H9 (cell line): ENCODE data around the gene TIMM23. TPM values are rescaled to one million over a fixed set of nuclear protein-coding genes. Genes with fewer than 3 reads are reported as not detected.

ENCODE experiments used
- DNase-seq: peaks from one replicate; pipeline ENCODE4 v3.0.0-alpha.2; 2017
- H2AFZ ChIP-seq: one replicate; pipeline ENCODE4 v1.6.1; 2013; ENCODE audit warnings: mild to moderate bottlenecking, low read length, control low read depth, moderate library complexity
- H2AK5ac ChIP-seq: 2 replicates; pipeline ENCODE4 v1.6.1; 2013; ENCODE audit warnings: low read length, control low read depth, mixed read lengths; ENCODE audit not compliant: insufficient read length
- H2BK120ac ChIP-seq: one replicate; pipeline ENCODE4 v1.6.1; 2013; ENCODE audit warnings: low read depth, mild to moderate bottlenecking, low read length, control low read depth, inconsistent platforms; ENCODE audit not compliant: poor library complexity, severe bottlenecking
- H2BK12ac ChIP-seq: 2 replicates; pipeline ENCODE4 v1.6.1; 2013; ENCODE audit warnings: low read length, control low read depth, mixed read lengths, low read depth; ENCODE audit not compliant: insufficient read length
- H2BK15ac ChIP-seq: 2 replicates; pipeline ENCODE4 v1.6.1; 2013; ENCODE audit warnings: low read depth, low read length, control low read depth
- H2BK20ac ChIP-seq: one replicate; pipeline ENCODE4 v1.6.1; 2013; ENCODE audit warnings: low read depth, mild to moderate bottlenecking, low read length, control low read depth, inconsistent platforms; ENCODE audit not compliant: poor library complexity, severe bottlenecking
- H2BK5ac ChIP-seq: 2 replicates; pipeline ENCODE4 v1.6.1; 2013; ENCODE audit warnings: low read length, control low read depth, mixed read lengths; ENCODE audit not compliant: insufficient read length
- H3K14ac ChIP-seq: 2 replicates; pipeline ENCODE4 v1.6.1; 2013; ENCODE audit warnings: low read length, control low read depth; ENCODE audit not compliant: insufficient read depth
- H3K18ac ChIP-seq: 2 replicates; pipeline ENCODE4 v1.6.1; 2013; ENCODE audit warnings: low read depth, mild to moderate bottlenecking, mixed read lengths, low read length, control low read depth; ENCODE audit not compliant: insufficient read length
- H3K23ac ChIP-seq: 2 replicates; pipeline ENCODE4 v1.6.1; 2013; ENCODE audit warnings: low read length, control low read depth, mixed read lengths, low read depth; ENCODE audit not compliant: insufficient read length
- H3K23me2 ChIP-seq: 2 replicates; pipeline ENCODE4 v1.6.1; 2013; ENCODE audit warnings: low read depth, mild to moderate bottlenecking, mixed read lengths, low read length, control low read depth; ENCODE audit not compliant: insufficient read length, poor library complexity, severe bottlenecking
- H3K27ac ChIP-seq: 2 replicates; pipeline ENCODE4 v1.5.1; 2013; ENCODE audit warnings: low read length, control low read depth, mixed read lengths, low read depth; ENCODE audit not compliant: insufficient read length
- H3K27me3 ChIP-seq: 2 replicates; pipeline ENCODE4 v1.6.1; 2013; ENCODE audit warnings: low read length, control low read depth, inconsistent platforms; ENCODE audit not compliant: insufficient read depth
- H3K4ac ChIP-seq: 2 replicates; pipeline ENCODE4 v1.6.1; 2013; ENCODE audit warnings: low read depth, mild to moderate bottlenecking, control low read depth, inconsistent platforms, low read length, moderate library complexity
- H3K4me1 ChIP-seq: 2 replicates; pipeline ENCODE4 v1.6.1; 2013; ENCODE audit warnings: low read length, control low read depth, inconsistent platforms; ENCODE audit not compliant: insufficient read depth
- H3K4me2 ChIP-seq: 2 replicates; pipeline ENCODE4 v1.6.1; 2013; ENCODE audit warnings: low read length, control low read depth, mixed read lengths; ENCODE audit not compliant: insufficient read length, insufficient read depth
- H3K56ac ChIP-seq: 2 replicates; pipeline ENCODE4 v1.6.1; 2013; ENCODE audit warnings: low read depth, mild to moderate bottlenecking, mixed read lengths, low read length, control low read depth; ENCODE audit not compliant: insufficient read length
- H3K79me1 ChIP-seq: 2 replicates; pipeline ENCODE4 v1.6.1; 2013; ENCODE audit warnings: low read depth, mild to moderate bottlenecking, moderate library complexity, low read length, control low read depth, inconsistent platforms; ENCODE audit not compliant: insufficient read depth, poor library complexity, severe bottlenecking
- H3K79me2 ChIP-seq: 2 replicates; pipeline ENCODE4 v1.6.1; 2013; ENCODE audit warnings: low read length, control low read depth, inconsistent platforms; ENCODE audit not compliant: insufficient read depth
- H3K9ac ChIP-seq: 2 replicates; pipeline ENCODE4 v1.6.1; 2013; ENCODE audit warnings: low read length, control low read depth, mixed read lengths; ENCODE audit not compliant: insufficient read length; ENCODE audit errors: extremely low read depth
- H3K9me3 ChIP-seq: one replicate; pipeline ENCODE4 v1.6.1; 2013; ENCODE audit warnings: low read depth, low read length, inconsistent platforms; ENCODE audit not compliant: control insufficient read depth
- H3T11ph ChIP-seq: one replicate; pipeline ENCODE4 v1.6.1; 2013; ENCODE audit warnings: mild to moderate bottlenecking, low read length, control low read depth, inconsistent platforms
- H4K20me1 ChIP-seq: one replicate; pipeline ENCODE4 v1.6.1; 2013; ENCODE audit not compliant: control insufficient read depth, insufficient read length, insufficient read depth
- H4K5ac ChIP-seq: 2 replicates; pipeline ENCODE4 v1.6.1; 2013; ENCODE audit warnings: low read depth, mild to moderate bottlenecking, mixed read lengths, low read length, control low read depth; ENCODE audit not compliant: insufficient read length
- H4K8ac ChIP-seq: replicated peaks from 2 replicates; pipeline ENCODE4 v1.6.1; 2013; ENCODE audit warnings: low read length, control low read depth, mixed read lengths, low read depth; ENCODE audit not compliant: insufficient read length
- H4K91ac ChIP-seq: 2 replicates; pipeline ENCODE4 v1.6.1; 2013; ENCODE audit warnings: low read depth, mild to moderate bottlenecking, moderate library complexity, mixed read lengths, low read length, control low read depth; ENCODE audit not compliant: insufficient read length
- H3K27ac Mint-ChIP-seq, 3 experiments: 2 replicates in 2 of 3; 3 replicates in 1 of 3; pipeline ENCODE4 v1.8.0; 2020 to 2021; ENCODE audit warnings: mixed read lengths in 3 of 3, mild to moderate bottlenecking in 1 of 3, moderate library complexity in 1 of 3
- H3K27me3 Mint-ChIP-seq: 2 replicates; pipeline ENCODE4 v1.8.0; 2021; ENCODE audit warnings: low read depth, mild to moderate bottlenecking, moderate library complexity, mixed read lengths
- H3K36me3 Mint-ChIP-seq, 3 experiments: 2 replicates in 2 of 3; 3 replicates in 1 of 3; pipeline ENCODE4 v1.8.0; 2020 to 2021; ENCODE audit warnings: low read depth in 3 of 3, mixed read lengths in 3 of 3; ENCODE audit not compliant: insufficient read depth in 1 of 3
- H3K4me1 Mint-ChIP-seq, 2 experiments: 2 replicates each; pipeline ENCODE4 v1.8.0; 2020; ENCODE audit warnings: mixed read lengths in 2 of 2
- H3K4me3 Mint-ChIP-seq, 2 experiments: 2 replicates in 1 of 2; 3 replicates in 1 of 2; pipeline ENCODE4 v1.8.0; 2020 to 2021; ENCODE audit warnings: mild to moderate bottlenecking in 2 of 2, mixed read lengths in 2 of 2, moderate library complexity in 1 of 2
- H3K9me3 Mint-ChIP-seq, 2 experiments: 2 replicates in 1 of 2; 3 replicates in 1 of 2; pipeline ENCODE4 v1.8.0; 2020; ENCODE audit warnings: mild to moderate bottlenecking in 2 of 2, mixed read lengths in 2 of 2, moderate library complexity in 1 of 2
- WGBS: extraction: QIAGEN DNeasy Blood & Tissue Kit; methylation state at CpG from one replicate; pipeline ENCODE4 v1.1.7; 2013; ENCODE audit warnings: missing lambda C conversion rate, low lambda C conversion rate, mixed read lengths; ENCODE audit not compliant: insufficient read length; ENCODE audit errors: extremely low coverage; 5-methylcytosine and 5-hydroxymethylcytosine counted together
- total RNA-seq: library from RNA; stranded (reverse); gene quantifications from 2 replicates; pipeline ENCODE4 v1.2.1, GENCODE V29; 2021
- TF ChIP-seq, protein P1 (sequence below): fragments of 200-600 bp; sonication (generic); conservative IDR thresholded peaks from 3 replicates; pipeline ENCODE4 v1.8.0; 2021; ENCODE audit warnings: antibody characterized with exemption, mild to moderate bottlenecking

TIMM23 gene
- total RNA-seq, 1 experiment from 2014 or later, result 105 TPM

GRCh38 chr10:46012746-46013145 is 40.5 kb downstream of the TIMM23 start:
- no peak overlapping the region for H4K5ac ChIP-seq
- H4K8ac ChIP-seq, result no peak overlapping the region
- no peak overlapping the region for H3K4me2 ChIP-seq
- TF ChIP-seq, protein P1, sequence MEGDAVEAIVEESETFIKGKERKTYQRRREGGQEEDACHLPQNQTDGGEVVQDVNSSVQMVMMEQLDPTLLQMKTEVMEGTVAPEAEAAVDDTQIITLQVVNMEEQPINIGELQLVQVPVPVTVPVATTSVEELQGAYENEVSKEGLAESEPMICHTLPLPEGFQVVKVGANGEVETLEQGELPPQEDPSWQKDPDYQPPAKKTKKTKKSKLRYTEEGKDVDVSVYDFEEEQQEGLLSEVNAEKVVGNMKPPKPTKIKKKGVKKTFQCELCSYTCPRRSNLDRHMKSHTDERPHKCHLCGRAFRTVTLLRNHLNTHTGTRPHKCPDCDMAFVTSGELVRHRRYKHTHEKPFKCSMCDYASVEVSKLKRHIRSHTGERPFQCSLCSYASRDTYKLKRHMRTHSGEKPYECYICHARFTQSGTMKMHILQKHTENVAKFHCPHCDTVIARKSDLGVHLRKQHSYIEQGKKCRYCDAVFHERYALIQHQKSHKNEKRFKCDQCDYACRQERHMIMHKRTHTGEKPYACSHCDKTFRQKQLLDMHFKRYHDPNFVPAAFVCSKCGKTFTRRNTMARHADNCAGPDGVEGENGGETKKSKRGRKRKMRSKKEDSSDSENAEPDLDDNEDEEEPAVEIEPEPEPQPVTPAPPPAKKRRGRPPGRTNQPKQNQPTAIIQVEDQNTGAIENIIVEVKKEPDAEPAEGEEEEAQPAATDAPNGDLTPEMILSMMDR, result no peak
- no peaks in the 10 kb centered on the region for H3K79me1 ChIP-seq
- no peak overlapping the region for H2BK20ac ChIP-seq
- H4K20me1 ChIP-seq, result no peaks in the 10 kb centered on the region
- H3K23ac ChIP-seq, result no peak overlapping the region
- H3T11ph ChIP-seq, result no peak overlapping the region
- no peak overlapping the region for H2BK120ac ChIP-seq
- no peaks in the 10 kb centered on the region for H3K27me3 ChIP-seq
- no peaks in the 10 kb centered on the region for H3K4me1 ChIP-seq
- H2AK5ac ChIP-seq, result no peak overlapping the region
- H2BK15ac ChIP-seq, result no peak overlapping the region
- no peaks in the 10 kb centered on the region for H3K4me1 Mint-ChIP-seq
- H4K91ac ChIP-seq, result no peak overlapping the region
- H3K9ac ChIP-seq, result no peak overlapping the region
- H3K4ac ChIP-seq, result no peak overlapping the region
- no peak for DNase-seq
- no peaks in the 10 kb centered on the region for H3K23me2 ChIP-seq
- H3K18ac ChIP-seq, result no peak overlapping the region
- no peak overlapping the region for H3K27ac Mint-ChIP-seq
- no peaks in the 10 kb centered on the region for H3K9me3 ChIP-seq
- no peaks in the 10 kb centered on the region for H3K79me2 ChIP-seq
- H3K4me3 Mint-ChIP-seq, result no peak overlapping the region
- H3K9me3 Mint-ChIP-seq, result no peaks in the 10 kb centered on the region
- H2BK5ac ChIP-seq, result no peak overlapping the region
- no CpG with 5 or more reads among the region's 3 CpGs for WGBS
- H2AFZ ChIP-seq, result no peak overlapping the region
- no peak overlapping the region for H2BK12ac ChIP-seq
- peaks cover 25 to 67% (median 43%) of the 10 kb centered on the region in 3 experiments; a peak in 6 of 7 replicates for H3K36me3 Mint-ChIP-seq
- no peak overlapping the region for H3K27ac ChIP-seq
- H3K27me3 Mint-ChIP-seq, result no peaks in the 10 kb centered on the region
- H3K56ac ChIP-seq, result no peak overlapping the region
- H3K14ac ChIP-seq, result no peak overlapping the region
